Adrenal gland (tissue), 5 donors: ENCODE results near the gene GNPDA1.

Experiments used
- POLR2A ChIP-seq, 2 donors: fragments of 450-650 bp; IDR thresholded peaks; one replicate each; pipeline ENCODE4 v1.6.1; 2017; ENCODE audit warnings: antibody characterized with exemption in 2 of 2, mild to moderate bottlenecking in 2 of 2, moderate library complexity in 1 of 2
- TF ChIP-seq, protein P1 (sequence below), 6 experiments: fragments of 450-650 bp in 4 of 6; fragments of 200-600 bp in 2 of 6; sonication (generic) in 1 of 6; IDR thresholded peaks; 1 replicate in 5 of 6; 2 replicates in 1 of 6; pipeline versions ENCODE4 v1.5.1 to v1.8.0; 2016 to 2021; ENCODE audit warnings: antibody characterized with exemption in 6 of 6, mild to moderate bottlenecking in 2 of 6, moderate library complexity in 1 of 6
- donor health status: DM: no; HTN: no; CAD: no.

DNA sequence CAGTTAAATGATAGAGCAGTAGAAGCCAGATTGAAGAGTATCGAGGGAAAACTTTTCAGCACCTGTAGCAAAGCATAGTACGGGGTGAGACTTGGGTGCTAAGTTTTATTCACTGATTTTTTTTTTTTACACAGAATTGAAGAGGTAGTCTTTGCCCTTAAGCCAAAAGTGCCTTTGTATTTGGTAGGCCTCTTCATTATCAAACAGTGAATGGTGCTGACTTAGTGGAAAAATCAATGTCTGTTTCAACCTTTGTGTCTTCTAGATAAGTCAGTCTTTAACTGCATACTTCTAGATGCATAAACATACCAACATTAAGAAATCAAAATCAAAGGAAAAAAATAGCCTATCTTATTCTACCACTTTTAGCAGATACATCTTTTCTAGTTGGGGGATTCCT lies 30.2 kb downstream of the GNPDA1 start:
- TF ChIP-seq, protein P1, sequence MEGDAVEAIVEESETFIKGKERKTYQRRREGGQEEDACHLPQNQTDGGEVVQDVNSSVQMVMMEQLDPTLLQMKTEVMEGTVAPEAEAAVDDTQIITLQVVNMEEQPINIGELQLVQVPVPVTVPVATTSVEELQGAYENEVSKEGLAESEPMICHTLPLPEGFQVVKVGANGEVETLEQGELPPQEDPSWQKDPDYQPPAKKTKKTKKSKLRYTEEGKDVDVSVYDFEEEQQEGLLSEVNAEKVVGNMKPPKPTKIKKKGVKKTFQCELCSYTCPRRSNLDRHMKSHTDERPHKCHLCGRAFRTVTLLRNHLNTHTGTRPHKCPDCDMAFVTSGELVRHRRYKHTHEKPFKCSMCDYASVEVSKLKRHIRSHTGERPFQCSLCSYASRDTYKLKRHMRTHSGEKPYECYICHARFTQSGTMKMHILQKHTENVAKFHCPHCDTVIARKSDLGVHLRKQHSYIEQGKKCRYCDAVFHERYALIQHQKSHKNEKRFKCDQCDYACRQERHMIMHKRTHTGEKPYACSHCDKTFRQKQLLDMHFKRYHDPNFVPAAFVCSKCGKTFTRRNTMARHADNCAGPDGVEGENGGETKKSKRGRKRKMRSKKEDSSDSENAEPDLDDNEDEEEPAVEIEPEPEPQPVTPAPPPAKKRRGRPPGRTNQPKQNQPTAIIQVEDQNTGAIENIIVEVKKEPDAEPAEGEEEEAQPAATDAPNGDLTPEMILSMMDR (IDR thresholded peaks at IDR 0.05), result no peak
- no peak for TF ChIP-seq POLR2A (IDR thresholded peaks at IDR 0.05)
